GM23248 (cell line): ENCODE results near the gene SEC24D. TPM values are rescaled to one million over a fixed set of nuclear protein-coding genes. Genes with fewer than 3 reads are reported as not detected.

Experiments
- DNase-seq: peaks from one replicate; pipeline ENCODE4 v3.0.0-alpha.2; 2015
- H2AFZ ChIP-seq: fragments of 200-600 bp; sonication (generic); 2 replicates; pipeline ENCODE4 v1.6.1; 2016; ENCODE audit warnings: antibody characterized with exemption
- H3F3A ChIP-seq: fragments of 200-600 bp; sonication (generic); 2 replicates; pipeline ENCODE4 v1.6.1; 2016; ENCODE audit warnings: mild to moderate bottlenecking, antibody characterized with exemption, mixed run types; ENCODE audit not compliant: insufficient read depth
- H3K27ac ChIP-seq: fragments of 200-600 bp; sonication (generic); 2 replicates; pipeline ENCODE4 v1.5.1; 2016; ENCODE audit warnings: mild to moderate bottlenecking
- H3K27me3 ChIP-seq: fragments of 200-600 bp; sonication (generic); replicated peaks from 2 replicates; pipeline ENCODE4 v1.6.1; 2016; ENCODE audit warnings: mild to moderate bottlenecking; ENCODE audit not compliant: insufficient read depth
- H3K36me3 ChIP-seq: fragments of 200-600 bp; sonication (generic); 2 replicates; pipeline ENCODE4 v1.6.1; 2016; ENCODE audit warnings: low read depth, mild to moderate bottlenecking
- H3K4me1 ChIP-seq: fragments of 200-600 bp; sonication (generic); 2 replicates; pipeline ENCODE4 v1.6.1; 2016; ENCODE audit warnings: mild to moderate bottlenecking; ENCODE audit not compliant: insufficient read depth
- H3K4me2 ChIP-seq: fragments of 200-600 bp; sonication (generic); one replicate; pipeline ENCODE4 v1.6.1; 2016; ENCODE audit warnings: mild to moderate bottlenecking; ENCODE audit not compliant: unreplicated experiment
- H3K4me3 ChIP-seq: fragments of 200-600 bp; sonication (generic); 2 replicates; pipeline ENCODE4 v1.5.1; 2016; ENCODE audit warnings: mild to moderate bottlenecking
- H3K79me2 ChIP-seq: fragments of 200-600 bp; sonication (generic); 2 replicates; pipeline ENCODE4 v1.6.1; 2016; ENCODE audit warnings: mild to moderate bottlenecking; ENCODE audit not compliant: insufficient read depth
- H3K9ac ChIP-seq: fragments of 200-600 bp; sonication (generic); 2 replicates; pipeline ENCODE4 v1.6.1; 2016; ENCODE audit warnings: mild to moderate bottlenecking
- H3K9me2 ChIP-seq: fragments of 200-600 bp; sonication (generic); 2 replicates; pipeline ENCODE4 v1.6.1; 2016; ENCODE audit warnings: mixed run types, mild to moderate bottlenecking, moderate library complexity; ENCODE audit not compliant: insufficient read depth
- H3K9me3 ChIP-seq: fragments of 200-600 bp; sonication (generic); one replicate; pipeline ENCODE4 v1.6.1; 2017; ENCODE audit warnings: low read depth
- H4K20me1 ChIP-seq: fragments of 200-600 bp; sonication (generic); 2 replicates; pipeline ENCODE4 v1.6.0; 2016; ENCODE audit not compliant: insufficient read depth
- EZH2 ChIP-seq: fragments of 200-600 bp; sonication (generic); IDR thresholded peaks from 2 replicates; pipeline ENCODE4 v1.6.1; 2018; ENCODE audit warnings: antibody characterized with exemption, mild to moderate bottlenecking; ENCODE audit not compliant: insufficient read depth, poor library complexity, severe bottlenecking
- EZH2phosphoT487 ChIP-seq: fragments of 200-600 bp; sonication (generic); IDR thresholded peaks from 2 replicates; pipeline ENCODE4 v1.6.1; 2018; ENCODE audit warnings: antibody characterized with exemption, moderate library complexity, mild to moderate bottlenecking, low read depth; ENCODE audit not compliant: insufficient read depth
- WGBS, 2 experiments: methylation state at CpG; one replicate each; pipeline ENCODE4 v1.1.6; 2015 to 2017; ENCODE audit warnings: low lambda C conversion rate in 2 of 2, low coverage in 1 of 2; ENCODE audit errors: missing lambda C conversion rate in 2 of 2; 5-methylcytosine and 5-hydroxymethylcytosine counted together
- in situ Hi-C: fragments of 300-500 bp; cut with MboI; formaldehyde crosslinking; loops from 2 replicates; pipeline ENCODE4 v1.15.0; 2020
- polyA plus RNA-seq: library from polyadenylated mRNA; unstranded; fragments of >200 nt; fragmentation: Nextera tagmentation; extraction: Ambion mirVana; gene quantifications from 2 replicates; pipeline ENCODE4 v1.2.1, GENCODE V29; 2016
- total RNA-seq: library from RNA; depleted of rRNA; stranded (reverse); fragments of >200 nt; shearing (Covaris generic); gene quantifications from 2 replicates; pipeline ENCODE4 v1.2.3, GENCODE V29; 2014

Gene SEC24D
- total and polyA plus RNA-seq, 2 experiments from 2014 or later: 136 to 148 TPM

DNA sequence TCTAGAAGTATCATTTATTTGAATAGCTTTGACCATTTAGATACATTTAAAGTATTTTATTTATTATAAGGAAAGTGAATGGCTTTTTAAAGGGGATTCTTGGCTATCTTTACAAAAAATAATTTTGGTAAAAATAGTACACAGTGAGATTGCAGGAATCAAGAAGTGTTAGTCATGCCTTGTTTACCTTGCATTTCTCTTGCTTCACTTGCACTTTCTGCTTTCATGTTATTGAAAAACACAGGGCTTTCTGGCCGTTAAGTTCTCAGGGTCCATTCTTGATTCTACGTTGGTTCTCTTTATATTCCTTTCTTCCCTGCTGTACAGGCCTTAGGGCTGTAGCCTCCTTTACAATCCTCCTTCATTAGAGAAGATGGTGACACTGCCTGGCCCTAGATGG is 21.8 kb upstream of the SEC24D start:
- Histone ChIP-seq H3K4me2 (no peak overlapping the region), H3K9ac (no peak overlapping the region), H3K4me3 (no peak overlapping the region), H3K27ac (no peak overlapping the region), H3F3A (no peaks in the 10 kb centered on the region), H3K79me2 (no peaks in the 10 kb centered on the region), H3K4me1 (no peaks in the 10 kb centered on the region), H3K36me3 (no peaks in the 10 kb centered on the region), H3K27me3 (no peaks in the 10 kb centered on the region), H3K9me2 (no peaks in the 10 kb centered on the region), H2AFZ (peak overlapping the region; percentile 33; the same call in 1 of the 2 replicates), H3K9me3 (no peaks in the 10 kb centered on the region), H4K20me1 (no peaks in the 10 kb centered on the region)
- TF ChIP-seq EZH2 (no peak), EZH2phosphoT487 (no peak)
- in situ Hi-C loops: no loop called here
- DNase-seq: no peak
- 49 to 63% methylated on average over 2 of the region's 2 CpGs for WGBS, 2 experiments

DNA sequence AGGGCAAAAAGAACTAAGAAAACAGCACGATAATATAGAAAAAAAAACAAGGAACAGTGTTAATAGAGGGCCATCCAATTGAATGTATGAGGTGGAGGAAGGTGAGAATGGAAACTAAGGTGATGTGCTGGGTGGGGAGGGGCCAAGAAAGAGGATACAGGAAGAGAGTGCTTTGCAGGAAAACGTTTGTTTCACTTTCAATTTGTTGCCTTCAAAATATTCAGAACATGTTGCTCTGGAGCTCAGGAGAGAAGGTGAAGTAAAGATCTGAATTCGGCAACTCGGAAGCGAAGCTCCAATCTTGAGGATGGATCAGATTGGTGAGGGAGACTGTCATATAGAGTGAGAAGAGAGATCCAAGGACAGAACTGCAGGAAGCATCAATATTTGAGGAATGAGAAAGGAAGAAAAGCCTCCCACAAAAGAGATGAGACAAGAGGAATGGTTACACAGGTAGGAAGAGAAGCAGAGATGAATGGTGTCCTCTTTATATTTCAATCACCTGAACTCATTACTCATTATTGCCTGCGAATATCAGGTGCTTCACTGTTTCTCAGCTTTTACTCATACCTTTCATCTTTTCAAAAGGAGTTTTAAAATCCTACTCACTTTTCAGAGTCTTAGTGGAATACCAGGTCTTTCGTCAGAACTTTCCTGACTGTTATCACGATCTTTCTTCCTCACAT is 14.7 kb upstream of the SEC24D start:
- Histone ChIP-seq H3K36me3 (no peaks in the 10 kb centered on the region), H3K9me3 (no peaks in the 10 kb centered on the region), H2AFZ (peak overlapping the region; percentile 92), H3K9ac (peak overlapping the region; percentile 58), H3K27me3 (no peaks in the 10 kb centered on the region), H3K4me1 (peaks cover 7% of the 10 kb centered on the region; the same call in 1 of the 2 replicates), H4K20me1 (no peaks in the 10 kb centered on the region), H3K9me2 (no peaks in the 10 kb centered on the region), H3K4me2 (peak overlapping the region; percentile 50), H3K27ac (no peak overlapping the region), H3F3A (no peaks in the 10 kb centered on the region), H3K79me2 (no peaks in the 10 kb centered on the region), H3K4me3 (peak overlapping the region; percentile 66)
- DNase-seq: peak; percentile 36
- in situ Hi-C loops: no loop called here
- no peak for TF ChIP-seq EZH2
- TF ChIP-seq EZH2phosphoT487: no peak
- 57 to 60% methylated on average over 8 of the region's 8 CpGs for WGBS, 2 experiments

DNA sequence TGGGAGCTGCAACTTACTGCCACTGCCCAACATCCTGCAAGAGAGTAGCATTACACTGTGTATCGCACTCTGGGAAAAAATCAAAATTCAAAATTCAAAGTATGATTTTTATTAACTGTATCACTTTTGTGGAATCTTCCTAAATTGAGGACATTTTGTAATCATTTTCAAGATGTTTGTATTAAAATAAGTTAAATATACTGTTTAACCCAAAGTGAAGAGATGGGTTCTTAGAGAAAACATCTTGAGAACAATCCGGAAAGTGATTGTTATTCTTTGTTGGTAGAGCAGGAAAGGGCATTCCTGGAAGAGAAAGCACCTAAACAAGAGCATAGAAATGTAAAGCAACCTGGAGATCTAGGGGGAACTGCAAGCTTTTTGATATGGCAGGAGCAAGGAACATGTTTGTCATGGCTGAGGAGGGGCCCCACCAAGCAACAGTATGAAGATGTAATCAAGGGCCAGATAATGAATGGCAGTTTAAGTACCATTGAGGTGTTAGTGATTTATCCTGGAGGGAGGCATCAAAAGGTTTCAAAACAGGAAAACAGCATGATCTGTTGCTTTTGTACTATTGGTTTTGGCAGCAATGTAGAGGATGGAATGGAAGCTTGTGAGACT is 14.1 kb upstream of the SEC24D start:
- Histone ChIP-seq H3K4me1 (peaks cover 7% of the 10 kb centered on the region; the same call in 1 of the 2 replicates), H3K9ac (peak overlapping the region; percentile 58; the same call in 1 of the 2 replicates), H3K9me2 (no peaks in the 10 kb centered on the region), H3K36me3 (no peaks in the 10 kb centered on the region), H3K4me2 (peak overlapping the region; percentile 50), H3F3A (no peaks in the 10 kb centered on the region), H2AFZ (peak overlapping the region; percentile 92), H4K20me1 (no peaks in the 10 kb centered on the region), H3K27ac (no peak overlapping the region), H3K9me3 (no peaks in the 10 kb centered on the region), H3K79me2 (no peaks in the 10 kb centered on the region), H3K27me3 (no peaks in the 10 kb centered on the region), H3K4me3 (peak overlapping the region; percentile 66)
- 94 to 98% methylated on average over 2 of the region's 2 CpGs for WGBS, 2 experiments
- DNase-seq: no peak
- in situ Hi-C loops: no loop called here
- no peak for TF ChIP-seq EZH2phosphoT487
- TF ChIP-seq EZH2: no peak

DNA sequence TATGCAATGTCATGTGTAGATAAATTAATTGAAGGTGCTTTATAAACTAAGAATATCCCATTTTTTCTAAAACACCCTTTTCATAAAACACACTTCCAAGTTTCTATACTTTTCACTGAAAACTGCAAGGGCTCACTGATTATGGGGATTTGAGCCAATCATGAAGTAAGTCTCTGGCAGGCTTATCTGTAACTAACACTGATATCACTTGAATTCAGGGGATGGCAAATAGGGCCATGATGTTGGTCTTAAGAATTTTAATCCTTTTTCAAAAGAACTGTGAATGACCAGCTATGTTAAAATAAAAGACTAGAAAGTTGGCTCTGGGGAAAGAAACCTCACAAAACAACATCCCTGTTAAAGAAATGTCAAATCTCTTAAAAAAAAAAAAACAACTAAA is 13.0 kb upstream of the SEC24D start:
- no peaks in the 10 kb centered on the region for H3K9me3 ChIP-seq

More for the DNA sequence above, 13.0 kb upstream of the SEC24D start:
- Histone ChIP-seq H3K27me3 (no peaks in the 10 kb centered on the region), H3F3A (no peaks in the 10 kb centered on the region), H3K9me2 (no peaks in the 10 kb centered on the region), H3K4me3 (no peak overlapping the region), H2AFZ (no peak overlapping the region), H3K4me2 (no peak overlapping the region), H3K4me1 (peaks cover 7% of the 10 kb centered on the region; the same call in 1 of the 2 replicates), H3K36me3 (no peaks in the 10 kb centered on the region), H3K27ac (no peak overlapping the region), H3K9ac (no peak overlapping the region), H3K79me2 (no peaks in the 10 kb centered on the region), H4K20me1 (no peaks in the 10 kb centered on the region)
- in situ Hi-C loops: no loop called here
- no peak for DNase-seq
- TF ChIP-seq EZH2phosphoT487: no peak
- no peak for TF ChIP-seq EZH2
